GM23338 (cell line): Measurements from ENCODE around the gene IDI1. TPM values are rescaled to one million over a fixed set of nuclear protein-coding genes. Genes with fewer than 3 reads are reported as not detected.
A peak's percentile ranks its signal among the peaks of the same experiment; 100 is the strongest.

Source experiments
- ATAC-seq: fragments of 200-7000 bp; cut with Tn5 transposase; 3 replicates; pipeline ENCODE4 v1.9.1; 2020
- DNase-seq: peaks from one replicate; pipeline ENCODE4 v3.0.0-alpha.2; 2015; ENCODE audit warnings: low spot score
- H2AFZ ChIP-seq: fragments of 200-600 bp; sonication (generic); 2 replicates; pipeline ENCODE4 v1.8.0; 2016; ENCODE audit warnings: antibody characterized with exemption, mild to moderate bottlenecking, moderate library complexity
- H3F3A ChIP-seq: fragments of 200-600 bp; sonication (generic); replicated peaks from 2 replicates; pipeline ENCODE4 v1.8.0; 2017; ENCODE audit warnings: antibody characterized with exemption, mixed run types, low read depth
- H3K27ac ChIP-seq: fragments of 200-600 bp; sonication (generic); 2 replicates; pipeline ENCODE4 v1.6.1; 2016; ENCODE audit warnings: low read depth
- H3K27me3 ChIP-seq: fragments of 200-600 bp; sonication (generic); 2 replicates; pipeline ENCODE4 v1.8.0; 2016; ENCODE audit warnings: mild to moderate bottlenecking, mixed run types, moderate library complexity; ENCODE audit not compliant: insufficient read depth
- H3K36me3 ChIP-seq: fragments of 200-600 bp; sonication (generic); 2 replicates; pipeline ENCODE4 v1.8.0; 2016; ENCODE audit warnings: mild to moderate bottlenecking; ENCODE audit not compliant: insufficient read depth
- H3K4me1 ChIP-seq: fragments of 200-600 bp; sonication (generic); 2 replicates; pipeline ENCODE4 v1.8.0; 2016; ENCODE audit warnings: mild to moderate bottlenecking, moderate library complexity; ENCODE audit not compliant: insufficient read depth
- H3K4me2 ChIP-seq: fragments of 200-600 bp; sonication (generic); 2 replicates; pipeline ENCODE4 v1.7.1; 2017; ENCODE audit warnings: mixed run types
- H3K4me3 ChIP-seq: fragments of 200-600 bp; sonication (generic); 2 replicates; pipeline ENCODE4 v1.6.1; 2016; ENCODE audit warnings: mixed run types
- H3K79me2 ChIP-seq: fragments of 200-600 bp; sonication (generic); replicated peaks from 2 replicates; pipeline ENCODE4 v1.8.0; 2017; ENCODE audit warnings: mild to moderate bottlenecking; ENCODE audit not compliant: insufficient read depth
- H3K9me2 ChIP-seq: fragments of 200-600 bp; sonication (generic); 2 replicates; pipeline ENCODE4 v1.8.0; 2017; ENCODE audit not compliant: insufficient read depth
- H4K20me1 ChIP-seq: fragments of 200-600 bp; sonication (generic); replicated peaks from 2 replicates; pipeline ENCODE4 v1.8.0; 2017; ENCODE audit warnings: mild to moderate bottlenecking; ENCODE audit not compliant: insufficient read depth
- H3K27ac Mint-ChIP-seq: 2 replicates; pipeline ENCODE4 v1.8.0; 2020; ENCODE audit warnings: inconsistent platforms, mild to moderate bottlenecking, moderate library complexity, mixed read lengths
- H3K27me3 Mint-ChIP-seq: 3 replicates; pipeline ENCODE4 v1.8.0; 2022; ENCODE audit warnings: low read depth, mild to moderate bottlenecking, moderate library complexity, mixed read lengths, inconsistent platforms; ENCODE audit not compliant: insufficient read depth, poor library complexity
- H3K36me3 Mint-ChIP-seq: 3 replicates; pipeline ENCODE4 v1.8.0; 2021; ENCODE audit warnings: low read depth, mild to moderate bottlenecking, inconsistent platforms, moderate library complexity, mixed read lengths
- H3K4me1 Mint-ChIP-seq: 3 replicates; pipeline ENCODE4 v1.8.0; 2020; ENCODE audit warnings: mild to moderate bottlenecking, inconsistent platforms, mixed read lengths
- H3K4me3 Mint-ChIP-seq: 3 replicates; pipeline ENCODE4 v1.8.0; 2021; ENCODE audit warnings: moderate library complexity, mild to moderate bottlenecking, inconsistent platforms, mixed read lengths
- H3K9me3 Mint-ChIP-seq: 3 replicates; pipeline ENCODE4 v1.8.0; 2020; ENCODE audit warnings: moderate library complexity, mild to moderate bottlenecking, inconsistent platforms, mixed read lengths
- ETS1 ChIP-seq: IDR thresholded peaks from 2 replicates; pipeline ENCODE4 v1.6.1; 2016; ENCODE audit warnings: antibody characterized with exemption
- EZH2phosphoT487 ChIP-seq: fragments of 200-600 bp; sonication (generic); IDR thresholded peaks from one replicate; pipeline ENCODE4 v1.8.1; 2018; ENCODE audit warnings: antibody characterized with exemption; ENCODE audit not compliant: unreplicated experiment
- NANOG ChIP-seq: IDR thresholded peaks from 2 replicates; pipeline ENCODE4 v1.6.1; 2016; ENCODE audit warnings: antibody characterized with exemption, borderline replicate concordance
- STAT1 ChIP-seq: IDR thresholded peaks from one replicate; pipeline ENCODE4 v1.6.1; 2016; ENCODE audit warnings: antibody characterized with exemption; ENCODE audit not compliant: unreplicated experiment
- ZNF114 ChIP-seq: fragments of 250-450 bp; sonication (Bioruptor Pico); IDR thresholded peaks from 2 replicates; pipeline ENCODE4 v1.5.0; 2020; ENCODE audit warnings: mild to moderate bottlenecking, moderate library complexity
- ZNF462 ChIP-seq: fragments of 250-450 bp; sonication (Bioruptor Pico); IDR thresholded peaks from 2 replicates; pipeline ENCODE4 v1.5.0; 2020; ENCODE audit warnings: mild to moderate bottlenecking, moderate library complexity
- polyA plus RNA-seq: library from polyadenylated mRNA; unstranded; fragments of >200 nt; fragmentation: Nextera tagmentation; extraction: Ambion mirVana; gene quantifications from 2 replicates; pipeline ENCODE4 v1.2.1, GENCODE V29; 2016
- total RNA-seq: library from RNA; depleted of rRNA; stranded (reverse); fragments of >200 nt; shearing (Covaris generic); gene quantifications from 2 replicates; pipeline ENCODE4 v1.2.3, GENCODE V29; 2014

Gene IDI1
- total and polyA plus RNA-seq, 2 experiments from 2014 or later = 119 to 154 TPM

- Histone ChIP-seq H3K4me2 (peak overlapping the region; percentile 83), H2AFZ (no peak overlapping the region), H4K20me1 (peaks cover 36% of the 10 kb centered on the region), H3K36me3 (no peaks in the 10 kb centered on the region; the same call in 1 of the 2 replicates), H3K4me3 (peak overlapping the region; percentile 95), H3K27ac (no peak overlapping the region), H3K27me3 (no peaks in the 10 kb centered on the region), H3K9me2 (no peaks in the 10 kb centered on the region), H3F3A (peaks cover 10% of the 10 kb centered on the region; the same call in 1 of the 2 replicates), H3K79me2 (peaks cover 79% of the 10 kb centered on the region), H3K4me1 (peaks cover 23% of the 10 kb centered on the region)
- no peak overlapping the region for H3K27ac Mint-ChIP-seq
- H3K4me3 Mint-ChIP-seq = peak overlapping the region; percentile 97
- no peak for TF ChIP-seq ETS1
- TF ChIP-seq ZNF462 (CRISPR knock-in tag) = no peak
- TF ChIP-seq ZNF114 (CRISPR knock-in tag) = no peak
- no peak for TF ChIP-seq NANOG
- no peak for TF ChIP-seq EZH2phosphoT487
- no peak for TF ChIP-seq STAT1
- ATAC-seq (peak; percentile 8), DNase-seq (peak; percentile 68)
- H3K27me3 Mint-ChIP-seq = peaks cover 23% of the 10 kb centered on the region
- peaks cover 25% of the 10 kb centered on the region for H3K4me1 Mint-ChIP-seq
- H3K36me3 Mint-ChIP-seq = peaks cover 45% of the 10 kb centered on the region
- H3K9me3 Mint-ChIP-seq = no peaks in the 10 kb centered on the region
Measured at GRCh38 chr10:1050554-1050953, 1.6 kb upstream of the IDI1 start.
